ENCODE results near the gene BCL2L2. TPM values are rescaled to one million over a fixed set of nuclear protein-coding genes. Genes with fewer than 3 reads are reported as not detected.

BCL2L2 gene
- total and polyA plus RNA-seq, 11 donors = 16.6 to 52.9 (median 36.7) TPM

DNA sequence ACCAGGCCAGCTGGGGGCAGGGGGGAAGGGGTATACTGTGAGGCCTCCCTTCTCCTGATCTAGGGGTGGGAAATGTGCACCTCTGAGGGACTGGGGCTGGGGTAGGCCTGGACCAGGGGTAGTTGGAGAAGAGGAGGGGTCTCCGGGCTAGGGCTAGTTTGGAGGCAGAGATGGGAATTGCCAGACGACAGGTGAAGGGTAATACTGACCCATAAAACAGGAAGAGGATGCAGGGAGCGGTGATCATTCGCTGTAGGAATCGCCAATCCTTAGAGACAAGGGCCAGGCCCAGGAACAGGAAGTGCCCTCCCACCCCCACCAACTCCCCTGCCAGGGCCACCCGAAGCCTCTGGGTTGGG is 41.6 kb downstream of the BCL2L2 start:
- ATAC-seq = no peak

DNA sequence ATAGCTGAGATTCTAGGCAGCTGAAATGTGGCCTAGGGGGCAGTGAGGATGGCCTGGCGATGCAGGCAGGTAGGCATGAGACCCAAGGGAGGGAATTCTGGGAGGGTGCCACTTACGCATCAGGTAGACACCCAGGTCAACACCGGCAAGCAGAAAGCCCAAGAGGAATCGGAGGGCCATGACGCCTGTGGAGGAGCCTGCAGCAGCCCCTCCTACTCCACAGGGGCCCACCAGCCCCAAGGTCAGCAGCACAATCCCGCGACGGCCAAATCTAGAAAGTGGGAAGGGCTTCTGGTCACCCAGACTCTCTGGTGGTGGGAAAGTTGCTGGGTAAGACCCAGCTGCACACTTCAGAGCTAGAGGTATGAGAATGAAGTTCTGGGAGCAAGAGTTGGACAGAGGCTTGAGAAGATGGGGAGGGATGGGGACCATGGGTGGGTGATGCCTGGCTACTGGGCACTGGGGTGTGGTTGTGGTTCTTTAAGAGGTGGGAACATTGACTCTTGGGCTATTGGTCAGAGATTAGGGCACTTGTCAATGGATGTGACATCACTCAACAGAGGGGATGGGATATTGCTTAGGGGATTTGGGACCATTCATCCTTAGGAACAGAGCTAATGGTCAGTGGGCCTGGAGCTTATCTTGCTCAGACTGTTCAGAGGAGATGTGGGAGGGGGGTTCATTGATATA is 42.7 kb downstream of the BCL2L2 start:
- Histone ChIP-seq H3K36me3 (no peaks in the 10 kb centered on the region), H3K9me3 (no peaks in the 10 kb centered on the region), H3K27ac (no peak overlapping the region), H3K27me3 (peaks cover 0 to 27% (median 0%) of the 10 kb centered on the region in 9 donors), H3K4me3 (no peak overlapping the region), H3K4me1 (peaks cover 4 to 25% (median 12%) of the 10 kb centered on the region in 12 donors)
- ATAC-seq (no peak), DNase-seq (no peak)
- intact Hi-C loops (cut with DNase I) = no loop called here
- 87 to 94% (median 90%) methylated on average over 8 of the region's 8 CpGs for WGBS, 4 donors
- no peak for TF ChIP-seq CTCF (IDR thresholded peaks at IDR 0.05)
- no peak for TF ChIP-seq POLR2A (IDR thresholded peaks at IDR 0.05)

More for the DNA sequence above, 41.6 kb downstream of the BCL2L2 start:
- H3K27ac ChIP-seq = no peak overlapping the region
- TF ChIP-seq POLR2A (IDR thresholded peaks at IDR 0.05) = no peak
- no peak for TF ChIP-seq CTCF (IDR thresholded peaks at IDR 0.05)
- DNase-seq = no peak
- H3K9me3 ChIP-seq = no peaks in the 10 kb centered on the region
- no peak overlapping the region for H3K4me3 ChIP-seq
- peaks cover 0 to 24% (median 0%) of the 10 kb centered on the region in 9 donors for H3K27me3 ChIP-seq
- 79 to 87% (median 83%) methylated on average over 6 of the region's 6 CpGs for WGBS, 4 donors
- peaks cover 4 to 24% (median 12%) of the 10 kb centered on the region in 12 donors for H3K4me1 ChIP-seq
- intact Hi-C loops (cut with DNase I) = no loop called here
- H3K36me3 ChIP-seq = no peaks in the 10 kb centered on the region

DNA sequence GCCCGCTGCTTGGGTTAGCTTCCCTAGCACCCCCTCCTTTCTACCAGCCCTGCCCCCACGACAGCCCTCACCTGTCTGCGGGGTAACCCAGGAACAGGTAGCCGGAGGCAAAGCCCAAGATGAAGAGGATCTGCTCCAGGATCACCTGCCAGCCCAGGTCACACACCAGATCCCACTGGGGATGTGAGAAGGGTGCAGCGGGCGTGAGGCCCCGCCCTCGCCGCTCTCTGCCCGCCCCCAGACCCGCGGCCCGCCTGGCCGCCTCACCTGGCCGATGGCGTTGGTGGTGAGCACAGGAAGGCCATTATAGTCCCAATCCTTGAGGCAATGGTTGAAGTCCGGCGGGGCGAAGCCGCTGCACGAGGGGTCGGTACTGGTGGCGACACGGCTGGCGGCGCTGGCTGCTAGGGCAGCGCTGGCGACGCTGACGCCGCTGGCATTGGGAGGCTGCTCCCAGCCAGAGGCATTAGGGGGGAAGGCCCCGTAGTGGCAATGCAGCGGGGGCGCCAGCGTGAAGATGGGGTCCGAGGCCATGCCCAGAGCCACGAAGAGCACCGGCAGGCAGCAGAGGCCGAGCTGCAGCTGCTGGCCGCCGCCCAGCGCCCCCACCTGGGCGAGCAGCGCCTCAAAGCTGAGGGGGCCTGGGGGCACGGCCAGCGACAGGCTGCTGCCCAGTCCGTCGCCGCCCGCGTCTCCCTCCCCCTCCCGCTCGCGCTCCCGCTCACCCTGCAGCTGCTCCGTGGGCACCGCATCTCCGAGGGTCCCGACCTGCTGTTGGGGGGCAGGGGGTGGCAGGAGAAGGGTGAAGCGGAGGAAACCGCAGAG is 45.3 kb downstream of the BCL2L2 start:
- DNase-seq = no peak
- H3K9me3 ChIP-seq = no peaks in the 10 kb centered on the region

More for the DNA sequence above, 45.3 kb downstream of the BCL2L2 start:
- ATAC-seq = peak in 3 of 4 donors; percentile 8 to 32 (median 28)
- Histone ChIP-seq H3K27me3 (peaks cover 0 to 27% (median 0%) of the 10 kb centered on the region in 9 donors), H3K36me3 (peaks cover 0 to under 1% (median 0%) of the 10 kb centered on the region in 9 donors), H3K27ac (peak overlapping the region in 7 of 12 donors; percentile 32 to 68 (median 42)), H3K4me1 (peaks cover 4 to 17% (median 11%) of the 10 kb centered on the region in 12 donors), H3K4me3 (peak overlapping the region; percentile 56 to 89 (median 69))
- WGBS, 4 donors = 13 to 28% (median 14%) methylated on average over 12 to 61 of the region's 61 CpGs
- intact Hi-C loops (cut with DNase I) = no loop called here
- TF ChIP-seq CTCF (IDR thresholded peaks at IDR 0.05) (no peak), POLR2A (IDR thresholded peaks at IDR 0.05) (no peak)
